Thyroid gland (tissue), 4 donors: ENCODE results near the gene GDI2.

ENCODE experiments used
- POLR2A ChIP-seq, 2 donors: fragments of 450-650 bp; IDR thresholded peaks; one replicate each; pipeline ENCODE4 v1.6.1; 2017; ENCODE audit warnings: antibody characterized with exemption in 2 of 2, mild to moderate bottlenecking in 2 of 2, moderate library complexity in 1 of 2
- TF ChIP-seq, protein P1 (sequence below), 6 experiments: fragments of 200-600 bp in 3 of 6; fragments of 450-650 bp in 3 of 6; sonication (generic) in 3 of 6; IDR thresholded peaks; one replicate each; pipeline ENCODE4 v1.5.1; 2016 to 2019; ENCODE audit warnings: antibody characterized with exemption in 6 of 6, mild to moderate bottlenecking in 2 of 6, inconsistent platforms in 1 of 6, moderate library complexity in 1 of 6

DNA sequence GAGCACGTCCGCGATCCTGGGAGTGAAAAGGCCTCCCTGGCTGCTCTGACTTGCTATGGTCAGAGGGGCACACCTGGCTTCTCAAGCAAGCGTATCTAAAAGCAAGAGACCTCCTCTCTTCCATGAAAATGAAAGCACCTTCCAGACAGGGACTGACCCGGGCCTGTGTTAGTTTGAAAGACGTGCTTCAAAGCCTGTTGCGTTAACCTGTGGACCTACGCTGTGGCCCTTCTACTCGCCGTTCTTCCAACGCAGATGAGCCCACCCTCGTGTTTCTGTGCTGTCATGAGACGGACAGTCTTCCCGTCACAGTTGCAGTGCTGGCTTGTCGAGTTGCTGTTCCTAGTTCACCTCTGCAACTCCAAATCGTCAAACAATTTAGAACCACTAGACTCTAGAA is 15.5 kb upstream of the GDI2 start:
- no peak for TF ChIP-seq POLR2A (IDR thresholded peaks at IDR 0.05)
- TF ChIP-seq, protein P1, sequence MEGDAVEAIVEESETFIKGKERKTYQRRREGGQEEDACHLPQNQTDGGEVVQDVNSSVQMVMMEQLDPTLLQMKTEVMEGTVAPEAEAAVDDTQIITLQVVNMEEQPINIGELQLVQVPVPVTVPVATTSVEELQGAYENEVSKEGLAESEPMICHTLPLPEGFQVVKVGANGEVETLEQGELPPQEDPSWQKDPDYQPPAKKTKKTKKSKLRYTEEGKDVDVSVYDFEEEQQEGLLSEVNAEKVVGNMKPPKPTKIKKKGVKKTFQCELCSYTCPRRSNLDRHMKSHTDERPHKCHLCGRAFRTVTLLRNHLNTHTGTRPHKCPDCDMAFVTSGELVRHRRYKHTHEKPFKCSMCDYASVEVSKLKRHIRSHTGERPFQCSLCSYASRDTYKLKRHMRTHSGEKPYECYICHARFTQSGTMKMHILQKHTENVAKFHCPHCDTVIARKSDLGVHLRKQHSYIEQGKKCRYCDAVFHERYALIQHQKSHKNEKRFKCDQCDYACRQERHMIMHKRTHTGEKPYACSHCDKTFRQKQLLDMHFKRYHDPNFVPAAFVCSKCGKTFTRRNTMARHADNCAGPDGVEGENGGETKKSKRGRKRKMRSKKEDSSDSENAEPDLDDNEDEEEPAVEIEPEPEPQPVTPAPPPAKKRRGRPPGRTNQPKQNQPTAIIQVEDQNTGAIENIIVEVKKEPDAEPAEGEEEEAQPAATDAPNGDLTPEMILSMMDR (IDR thresholded peaks at IDR 0.05) = no peak
